ENCODE results near the gene ZSWIM4.

The ZSWIM4 gene

DNA sequence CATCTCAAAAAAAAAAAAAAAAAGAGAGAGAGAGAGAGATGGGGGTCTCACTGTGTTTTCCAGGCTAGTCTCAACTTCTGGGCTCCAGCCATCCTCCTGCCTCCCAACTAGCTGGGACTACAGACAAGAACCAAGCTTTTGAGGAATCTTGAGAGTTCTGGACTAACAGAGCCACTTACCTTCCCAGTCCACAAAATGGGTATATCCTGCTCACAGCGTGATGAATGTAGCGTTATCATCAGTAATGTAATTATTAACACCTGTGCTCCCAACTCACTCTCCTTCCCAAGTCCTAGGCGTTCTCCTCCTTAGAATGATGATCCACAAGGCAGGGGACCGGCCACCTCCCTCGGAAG, 77.1 kb downstream of the ZSWIM4 start:
- no peak for TF ChIP-seq NFRKB (IDR thresholded peaks at IDR 0.05)
- no peak for TF ChIP-seq CTBP1 (IDR thresholded peaks at IDR 0.05; ENCODE audit: borderline replicate concordance)
- TF ChIP-seq BHLHE40 (IDR thresholded peaks at IDR 0.05; ENCODE audit: borderline replicate concordance): no peak
- no peak for TF ChIP-seq LEF1 (IDR thresholded peaks at IDR 0.05; ENCODE audit: borderline replicate concordance)
- TF ChIP-seq ARNT (IDR thresholded peaks at IDR 0.05): no peak
- no peak for TF ChIP-seq HDGF (IDR thresholded peaks at IDR 0.05; ENCODE audit: borderline replicate concordance)
- TF ChIP-seq L3MBTL2 (conservative IDR thresholded peaks at IDR 0.05): no peak
- no peak for TF ChIP-seq FOXK2 (IDR thresholded peaks at IDR 0.05)
- no peak for TF ChIP-seq FOXA1 (IDR thresholded peaks at IDR 0.05)
- TF ChIP-seq ZNF384 (IDR thresholded peaks at IDR 0.05): no peak
- no peak for TF ChIP-seq TARDBP (IDR thresholded peaks at IDR 0.05)
- TF ChIP-seq ELF4 (IDR thresholded peaks at IDR 0.05): no peak
- TF ChIP-seq SUZ12 (IDR thresholded peaks at IDR 0.05): no peak
- TF ChIP-seq, protein P1, sequence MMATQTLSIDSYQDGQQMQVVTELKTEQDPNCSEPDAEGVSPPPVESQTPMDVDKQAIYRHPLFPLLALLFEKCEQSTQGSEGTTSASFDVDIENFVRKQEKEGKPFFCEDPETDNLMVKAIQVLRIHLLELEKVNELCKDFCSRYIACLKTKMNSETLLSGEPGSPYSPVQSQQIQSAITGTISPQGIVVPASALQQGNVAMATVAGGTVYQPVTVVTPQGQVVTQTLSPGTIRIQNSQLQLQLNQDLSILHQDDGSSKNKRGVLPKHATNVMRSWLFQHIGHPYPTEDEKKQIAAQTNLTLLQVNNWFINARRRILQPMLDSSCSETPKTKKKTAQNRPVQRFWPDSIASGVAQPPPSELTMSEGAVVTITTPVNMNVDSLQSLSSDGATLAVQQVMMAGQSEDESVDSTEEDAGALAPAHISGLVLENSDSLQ (IDR thresholded peaks at IDR 0.05): no peak
- TF ChIP-seq FOXM1 (IDR thresholded peaks at IDR 0.05; ENCODE audit: borderline replicate concordance): no peak
- CTCF ChIA-PET: no interaction called here
- no peak for DNase-seq (ENCODE audit: extremely low spot score)
- POLR2A ChIA-PET: no interaction called here

DNA sequence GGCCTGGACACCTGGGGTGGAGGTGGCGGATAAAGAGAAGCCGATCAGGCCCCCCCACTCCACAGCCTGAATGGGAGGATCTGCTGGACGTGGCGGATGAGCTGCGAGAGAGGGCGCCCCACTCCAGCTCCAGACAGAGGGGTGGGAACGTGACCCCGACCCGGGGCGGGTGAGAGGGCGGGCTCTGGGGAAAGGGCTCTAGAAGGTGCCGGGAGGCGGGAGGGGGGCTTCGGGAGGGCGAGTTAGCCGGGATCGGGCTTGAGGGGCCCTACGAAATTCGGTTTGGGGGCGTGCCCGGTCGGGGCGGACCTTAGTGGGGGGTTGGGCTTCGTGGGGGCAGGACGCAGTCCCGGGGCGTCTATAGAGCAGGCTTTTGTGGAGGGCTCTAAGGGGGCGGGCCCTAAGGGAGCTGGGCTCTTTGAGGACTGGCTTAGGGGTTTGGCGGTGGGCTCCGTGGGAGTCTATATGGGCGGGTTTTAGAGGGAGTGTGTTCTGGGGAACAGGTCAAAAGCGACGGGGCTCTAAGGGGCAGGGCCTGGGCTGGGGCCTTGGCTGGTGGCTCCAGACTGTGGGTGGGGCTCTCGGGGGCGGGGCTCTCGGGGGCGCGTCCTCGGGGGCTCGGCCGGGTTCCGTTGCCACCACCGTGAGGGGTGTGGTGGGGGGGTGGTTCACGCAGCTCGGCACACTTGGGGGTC, 77.6 kb downstream of the ZSWIM4 start:
- DNase-seq (ENCODE audit: extremely low spot score): no peak
- ChIA-PET CTCF (no interaction called here), POLR2A (interaction anchor here (1.0 kb wide), 1 partner anchor 98 kb away, joined by 3 read pairs; no protein-coding TSS in a partner anchor)
- TF ChIP-seq ELF4 (IDR thresholded peaks at IDR 0.05) (no peak), ZNF384 (IDR thresholded peaks at IDR 0.05) (no peak), TARDBP (IDR thresholded peaks at IDR 0.05) (no peak), ARNT (IDR thresholded peaks at IDR 0.05) (no peak), FOXA1 (IDR thresholded peaks at IDR 0.05) (no peak), LEF1 (IDR thresholded peaks at IDR 0.05; ENCODE audit: borderline replicate concordance) (no peak), NFRKB (IDR thresholded peaks at IDR 0.05) (no peak), CTBP1 (IDR thresholded peaks at IDR 0.05; ENCODE audit: borderline replicate concordance) (no peak), SUZ12 (IDR thresholded peaks at IDR 0.05) (no peak), SP1 (IDR thresholded peaks at IDR 0.05) (no peak), FOXM1 (IDR thresholded peaks at IDR 0.05; ENCODE audit: borderline replicate concordance) (no peak)

DNA sequence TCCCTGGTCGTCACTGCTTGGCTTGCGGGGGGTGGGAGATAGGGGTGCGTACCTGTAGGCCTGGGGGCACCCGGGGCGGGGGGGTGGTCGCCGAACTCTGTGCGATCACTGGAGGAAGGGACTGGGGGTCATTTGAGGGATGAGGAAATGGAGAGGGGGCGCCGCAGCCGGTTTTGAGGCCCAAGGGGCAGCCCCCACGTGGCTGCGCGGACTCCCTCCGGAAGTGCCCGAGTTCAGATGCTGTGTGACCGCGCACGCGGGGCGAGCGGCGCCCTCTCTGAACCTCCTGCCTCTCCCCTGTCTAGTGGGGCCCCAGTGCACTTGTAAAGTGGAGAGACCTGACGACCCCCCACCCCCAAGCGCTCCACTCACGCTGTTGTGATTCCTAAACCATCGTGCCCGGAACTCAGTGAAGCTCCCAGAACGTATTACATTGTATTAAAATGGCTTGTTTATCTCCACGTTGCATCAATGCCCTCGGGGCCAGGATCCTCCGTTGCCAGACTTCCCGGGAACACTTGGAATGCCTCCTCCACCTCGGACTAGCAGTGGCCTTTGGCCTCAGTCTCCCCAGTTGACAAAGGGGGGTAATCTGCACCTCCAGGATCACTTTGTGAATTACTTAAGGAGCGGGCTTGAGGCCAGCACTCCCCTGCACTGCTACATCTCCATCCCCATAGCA, 78.7 kb downstream of the ZSWIM4 start:
- DNase-seq (ENCODE audit: extremely low spot score): no peak
- POLR2A ChIA-PET: interaction anchor here (1.0 kb wide), 1 partner anchor 99 kb away, joined by 3 read pairs; no protein-coding TSS in a partner anchor
- CTCF ChIA-PET: no interaction called here
- TF ChIP-seq SP1 (IDR thresholded peaks at IDR 0.05) (no peak), L3MBTL2 (conservative IDR thresholded peaks at IDR 0.05) (no peak), NFRKB (IDR thresholded peaks at IDR 0.05) (no peak), HDGF (IDR thresholded peaks at IDR 0.05; ENCODE audit: borderline replicate concordance) (no peak), TARDBP (IDR thresholded peaks at IDR 0.05) (no peak)

DNA sequence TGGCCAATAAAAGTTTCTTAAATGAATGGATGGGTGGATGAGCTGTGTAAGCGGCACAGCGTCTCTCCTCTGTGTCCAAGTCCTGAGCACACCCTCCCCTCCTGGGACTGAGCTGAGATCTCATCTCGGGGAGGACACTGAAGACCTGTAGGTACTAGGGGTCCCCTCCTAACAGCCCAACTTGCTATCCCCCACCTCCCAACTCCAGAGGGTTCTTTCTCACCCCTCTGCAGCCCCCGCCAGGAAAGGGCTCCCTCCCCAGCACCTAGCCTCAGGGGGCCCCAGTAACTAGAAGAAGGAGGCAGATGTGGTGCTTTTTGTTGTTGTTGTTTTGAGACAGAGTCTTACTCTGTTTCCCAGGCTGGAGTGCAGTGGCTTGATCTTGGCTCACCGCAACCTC, 80.6 kb downstream of the ZSWIM4 start:
- no peak for DNase-seq (ENCODE audit: extremely low spot score)
- CTCF ChIA-PET: interaction anchor here (0.7 to 1.1 kb wide), 3 partner anchors 14 to 261 kb away, joined by 3 read pairs; partner anchors contain the start of genes ASF1B, BRME1 and CC2D1A
- POLR2A ChIA-PET: no interaction called here
- TF ChIP-seq LEF1 (IDR thresholded peaks at IDR 0.05; ENCODE audit: borderline replicate concordance) (no peak), TARDBP (IDR thresholded peaks at IDR 0.05) (no peak), ARNT (IDR thresholded peaks at IDR 0.05) (no peak), CTBP1 (IDR thresholded peaks at IDR 0.05; ENCODE audit: borderline replicate concordance) (no peak), FOXK2 (IDR thresholded peaks at IDR 0.05) (no peak), FOXA1 (IDR thresholded peaks at IDR 0.05) (no peak), ZNF384 (IDR thresholded peaks at IDR 0.05) (no peak), HDGF (IDR thresholded peaks at IDR 0.05; ENCODE audit: borderline replicate concordance) (no peak), NFRKB (IDR thresholded peaks at IDR 0.05) (no peak), L3MBTL2 (conservative IDR thresholded peaks at IDR 0.05) (no peak), SUZ12 (IDR thresholded peaks at IDR 0.05) (no peak), BHLHE40 (IDR thresholded peaks at IDR 0.05; ENCODE audit: borderline replicate concordance) (no peak), FOXM1 (IDR thresholded peaks at IDR 0.05; ENCODE audit: borderline replicate concordance) (no peak), SP1 (IDR thresholded peaks at IDR 0.05) (no peak), ELF4 (IDR thresholded peaks at IDR 0.05) (no peak)
- TF ChIP-seq, protein P1 (IDR thresholded peaks at IDR 0.05): no peak

DNA sequence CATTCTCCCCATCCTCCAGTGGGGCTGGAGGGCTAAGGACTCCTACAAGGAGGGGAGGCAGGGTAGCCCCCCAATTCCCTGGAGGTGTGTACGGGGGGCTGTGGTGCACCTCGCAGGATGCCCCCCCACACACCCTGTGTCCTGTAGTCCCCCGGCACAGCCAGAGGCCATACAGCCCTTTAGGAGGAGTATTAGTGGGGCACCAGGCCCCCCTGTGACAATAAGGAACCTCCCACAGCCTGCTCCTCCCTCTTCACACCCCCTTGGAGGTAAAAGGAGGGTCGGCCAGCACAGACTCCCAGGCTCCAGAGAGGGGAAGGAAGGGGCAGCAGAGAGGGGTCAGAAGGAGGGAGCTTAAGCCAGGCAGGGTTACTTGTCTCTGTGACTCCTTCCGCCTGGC, 81.6 kb downstream of the ZSWIM4 start, which contains the start of gene NANOS3:
TSS of gene NANOS3 (plus strand) at position 301 of the 400 bp plus-strand sequence. CDS start 115 bp downstream, outside the sequence.
- ChIA-PET POLR2A (interaction anchor here (1.0 kb wide), 1 partner anchor 618 kb away, joined by 3 read pairs; no protein-coding TSS in a partner anchor), CTCF (no interaction called here)
- DNase-seq (ENCODE audit: extremely low spot score): no peak
- TF ChIP-seq CTBP1 (IDR thresholded peaks at IDR 0.05; ENCODE audit: borderline replicate concordance) (no peak), BHLHE40 (IDR thresholded peaks at IDR 0.05; ENCODE audit: borderline replicate concordance) (no peak), FOXA1 (IDR thresholded peaks at IDR 0.05) (no peak), ARNT (IDR thresholded peaks at IDR 0.05) (no peak), L3MBTL2 (conservative IDR thresholded peaks at IDR 0.05) (no peak), ZNF384 (IDR thresholded peaks at IDR 0.05) (no peak), TARDBP (IDR thresholded peaks at IDR 0.05) (no peak), HDGF (IDR thresholded peaks at IDR 0.05; ENCODE audit: borderline replicate concordance) (no peak)
- TF ChIP-seq, protein P1 (IDR thresholded peaks at IDR 0.05): no peak

Measured in HEK293T (cell line).